Neural progenitor cell (in vitro differentiated cells): ENCODE data around the gene MSS51. TPM values are rescaled to one million over a fixed set of nuclear protein-coding genes. Genes with fewer than 3 reads are reported as not detected.
A peak's percentile ranks its signal among the peaks of the same experiment; 100 is the strongest.

ENCODE experiments used
- DNase-seq: peaks from one replicate; pipeline ENCODE4 v3.0.0-alpha.2; 2016; ENCODE audit warnings: low spot score
- H2AFZ ChIP-seq: fragments of 200-600 bp; sonication (generic); replicated peaks from 2 replicates; pipeline ENCODE4 v1.6.1; 2016; ENCODE audit warnings: antibody characterized with exemption
- H3F3A ChIP-seq: fragments of 200-600 bp; sonication (generic); 2 replicates; pipeline ENCODE4 v1.6.1; 2016; ENCODE audit warnings: antibody characterized with exemption, low read depth
- H3K27ac ChIP-seq: fragments of 200-600 bp; sonication (generic); 2 replicates; pipeline ENCODE4 v1.5.1; 2016; ENCODE audit warnings: mild to moderate bottlenecking
- H3K27me3 ChIP-seq: fragments of 200-600 bp; sonication (generic); 2 replicates; pipeline ENCODE4 v1.6.1; 2016; ENCODE audit warnings: mild to moderate bottlenecking, moderate library complexity
- H3K36me3 ChIP-seq: fragments of 200-600 bp; sonication (generic); 2 replicates; pipeline ENCODE4 v1.5.1; 2016
- H3K4me1 ChIP-seq: fragments of 200-600 bp; sonication (generic); 2 replicates; pipeline ENCODE4 v1.6.1; 2016; ENCODE audit warnings: mixed run types
- H3K4me2 ChIP-seq: fragments of 200-600 bp; sonication (generic); 2 replicates; pipeline ENCODE4 v1.6.1; 2016
- H3K4me3 ChIP-seq: fragments of 200-600 bp; sonication (generic); 2 replicates; pipeline ENCODE4 v1.5.1; 2016
- H3K79me2 ChIP-seq: fragments of 200-600 bp; sonication (generic); 2 replicates; pipeline ENCODE4 v1.6.1; 2016; ENCODE audit warnings: low read depth
- H3K9ac ChIP-seq: fragments of 200-600 bp; sonication (generic); 2 replicates; pipeline ENCODE4 v1.6.1; 2016
- H3K9me3 ChIP-seq: fragments of 200-600 bp; sonication (generic); 2 replicates; pipeline ENCODE4 v1.5.1; 2016; ENCODE audit warnings: low read depth
- H4K20me1 ChIP-seq: fragments of 200-600 bp; sonication (generic); 2 replicates; pipeline ENCODE4 v1.6.1; 2016; ENCODE audit warnings: low read depth
- H3K27ac Mint-ChIP-seq: 3 replicates; pipeline ENCODE4 v1.8.0; 2021; ENCODE audit warnings: mixed read lengths
- H3K27me3 Mint-ChIP-seq: 2 replicates; pipeline ENCODE4 v1.8.0; 2022; ENCODE audit warnings: low read depth, mild to moderate bottlenecking, inconsistent platforms, moderate library complexity, mixed read lengths; ENCODE audit not compliant: insufficient read depth
- H3K36me3 Mint-ChIP-seq: 3 replicates; pipeline ENCODE4 v1.8.0; 2021; ENCODE audit warnings: mixed read lengths
- H3K4me1 Mint-ChIP-seq: 3 replicates; pipeline ENCODE4 v1.8.0; 2021; ENCODE audit warnings: mixed read lengths
- H3K4me3 Mint-ChIP-seq: 3 replicates; pipeline ENCODE4 v1.8.0; 2021; ENCODE audit warnings: mild to moderate bottlenecking, moderate library complexity, mixed read lengths
- H3K9me3 Mint-ChIP-seq: 3 replicates; pipeline ENCODE4 v1.8.0; 2020; ENCODE audit warnings: mixed read lengths
- CTCF ChIP-seq: fragments of 200-600 bp; sonication (generic); IDR thresholded peaks from 2 replicates; pipeline ENCODE4 v1.5.1; 2017; ENCODE audit warnings: antibody characterized with exemption, mild to moderate bottlenecking
- EZH2 ChIP-seq: fragments of 200-600 bp; sonication (generic); IDR thresholded peaks from 2 replicates; pipeline ENCODE4 v1.6.1; 2017; ENCODE audit warnings: antibody characterized with exemption, mild to moderate bottlenecking, moderate library complexity
- EZH2phosphoT487 ChIP-seq: fragments of 200-600 bp; sonication (generic); IDR thresholded peaks from 2 replicates; pipeline ENCODE4 v1.6.1; 2017; ENCODE audit warnings: antibody characterized with exemption
- total RNA-seq: library from RNA; depleted of rRNA; stranded (reverse); fragments of >200 nt; gene quantifications from 2 replicates; pipeline ENCODE4 v1.2.3, GENCODE V29; 2015; ENCODE audit warnings: low replicate concordance

MSS51 gene
- total RNA-seq, 1 donor from 2014 or later = 2.2 TPM

- H3K36me3 Mint-ChIP-seq = peaks cover 6% of the 10 kb centered on the region
- peak within 1 kb of the TSS; percentile 93 for H3K4me3 Mint-ChIP-seq
- no peaks in the 10 kb centered on the region for H3K9me3 ChIP-seq
- H2AFZ ChIP-seq = peak within 1 kb of the TSS; percentile 75
- H4K20me1 ChIP-seq = peaks cover 6% of the 10 kb centered on the region
- DNase-seq = peak; percentile 96
- H3K27me3 ChIP-seq = no peaks in the 10 kb centered on the region
- H3K27ac ChIP-seq = peak within 1 kb of the TSS; percentile 59
- H3K27me3 Mint-ChIP-seq = no peaks in the 10 kb centered on the region
- no peaks in the 10 kb centered on the region for H3K36me3 ChIP-seq
- peak within 1 kb of the TSS; percentile 60 for H3K27ac Mint-ChIP-seq
- peak within 1 kb of the TSS; percentile 74 for H3K4me3 ChIP-seq
- TF ChIP-seq EZH2phosphoT487 (no peak), CTCF (peak; percentile 24)
- peaks cover 11% of the 10 kb centered on the region for H3F3A ChIP-seq
- peak within 1 kb of the TSS; percentile 51 for H3K9ac ChIP-seq
- peaks cover 48% of the 10 kb centered on the region for H3K79me2 ChIP-seq
- peak within 1 kb of the TSS; percentile 87 for H3K4me2 ChIP-seq
- no peaks in the 10 kb centered on the region for H3K9me3 Mint-ChIP-seq
- peaks cover 10% of the 10 kb centered on the region for H3K4me1 Mint-ChIP-seq
- no peaks in the 10 kb centered on the region for H3K4me1 ChIP-seq
These were observed 19.7 kb downstream of the MSS51 start, which contains the start of gene ANXA7 for GRCh38 chr10:73413528-73414229. Gene ANXA7, minus strand, starts transcription at chr10:73414058. Its CDS starts 13,202 bp downstream, at chr10:73400856.

- Mint-ChIP-seq H3K36me3 (peaks cover 6% of the 10 kb centered on the region), H3K4me3 (peak overlapping the region; percentile 93), H3K27me3 (no peaks in the 10 kb centered on the region), H3K9me3 (no peaks in the 10 kb centered on the region), H3K27ac (peak overlapping the region; percentile 60), H3K4me1 (peaks cover 10% of the 10 kb centered on the region)
- peak overlapping the region; percentile 74 for H3K4me3 ChIP-seq
- peaks cover 54% of the 10 kb centered on the region for H3K79me2 ChIP-seq
- H3K4me2 ChIP-seq = peak overlapping the region; percentile 87
- DNase-seq = peak; percentile 59
- no peak overlapping the region for H3K27ac ChIP-seq
- TF ChIP-seq EZH2phosphoT487 (no peak), EZH2 (no peak), CTCF (no peak)
- no peaks in the 10 kb centered on the region for H3K9me3 ChIP-seq
- peaks cover 8% of the 10 kb centered on the region for H4K20me1 ChIP-seq
- H3K27me3 ChIP-seq = no peaks in the 10 kb centered on the region
- H3K9ac ChIP-seq = peak overlapping the region; percentile 51
- H2AFZ ChIP-seq = peak overlapping the region; percentile 75
- peaks cover 11% of the 10 kb centered on the region for H3F3A ChIP-seq
- no peaks in the 10 kb centered on the region for H3K4me1 ChIP-seq
- H3K36me3 ChIP-seq = no peaks in the 10 kb centered on the region
These were observed 20.2 kb downstream of the MSS51 start for GRCh38 chr10:73413108-73413527.

GRCh38 chr10:73410897-73411296 is 22.5 kb downstream of the MSS51 start:
- no peak overlapping the region for H3K27ac ChIP-seq
- no peak overlapping the region for H3K4me3 Mint-ChIP-seq
- H3K4me1 ChIP-seq = no peaks in the 10 kb centered on the region
- H4K20me1 ChIP-seq = peaks cover 8% of the 10 kb centered on the region
- H3K27me3 ChIP-seq = no peaks in the 10 kb centered on the region
- no peak overlapping the region for H2AFZ ChIP-seq
- H3K9me3 ChIP-seq = no peaks in the 10 kb centered on the region
- H3K27ac Mint-ChIP-seq = no peak overlapping the region
- H3F3A ChIP-seq = peaks cover 11% of the 10 kb centered on the region
- H3K27me3 Mint-ChIP-seq = no peaks in the 10 kb centered on the region
- no peak for DNase-seq
- peaks cover 10% of the 10 kb centered on the region for H3K4me1 Mint-ChIP-seq
- no peaks in the 10 kb centered on the region for H3K36me3 ChIP-seq
- peaks cover 4% of the 10 kb centered on the region for H3K36me3 Mint-ChIP-seq
- H3K79me2 ChIP-seq = peaks cover 75% of the 10 kb centered on the region
- H3K4me3 ChIP-seq = no peak overlapping the region
- no peaks in the 10 kb centered on the region for H3K9me3 Mint-ChIP-seq
- no peak for TF ChIP-seq CTCF
- no peak for TF ChIP-seq EZH2phosphoT487
- TF ChIP-seq EZH2 = no peak
- no peak overlapping the region for H3K4me2 ChIP-seq
- H3K9ac ChIP-seq = no peak overlapping the region
